Epithelial cell of esophagus (primary cell): ENCODE data around the gene PMCH.
"Not testable (repeated sequence)": the region's sequence is repeated elsewhere in the genome, so short reads cannot be mapped to it uniquely, and the experiment has no call there.

Experiments
- DNase-seq: peaks from one replicate; pipeline ENCODE4 v3.0.0; 2010; ENCODE audit warnings: low read depth
- H3K4me3 ChIP-seq: 2 replicates; pipeline ENCODE4 v1.5.1; 2011; ENCODE audit warnings: mild to moderate bottlenecking, low read length, control low read depth
- CTCF ChIP-seq: IDR thresholded peaks from 2 replicates; pipeline ENCODE4 v1.5.1; 2011; ENCODE audit warnings: low read depth, mild to moderate bottlenecking, low read length, control low read depth, inconsistent platforms; ENCODE audit not compliant: insufficient read depth; ENCODE audit errors: missing control alignments

The PMCH gene, protein sequence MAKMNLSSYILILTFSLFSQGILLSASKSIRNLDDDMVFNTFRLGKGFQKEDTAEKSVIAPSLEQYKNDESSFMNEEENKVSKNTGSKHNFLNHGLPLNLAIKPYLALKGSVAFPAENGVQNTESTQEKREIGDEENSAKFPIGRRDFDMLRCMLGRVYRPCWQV

GRCh38 chr12:102197789-102198188 lies at the start of gene PMCH:
TSS of gene PMCH (minus strand) at chr12:102197833. CDS start at chr12:102197770, 63 bp downstream.
- DNase-seq, result peak; percentile 64
- no peak for TF ChIP-seq CTCF
- H3K4me3 ChIP-seq, result no peak within 1 kb of the TSS

DNA sequence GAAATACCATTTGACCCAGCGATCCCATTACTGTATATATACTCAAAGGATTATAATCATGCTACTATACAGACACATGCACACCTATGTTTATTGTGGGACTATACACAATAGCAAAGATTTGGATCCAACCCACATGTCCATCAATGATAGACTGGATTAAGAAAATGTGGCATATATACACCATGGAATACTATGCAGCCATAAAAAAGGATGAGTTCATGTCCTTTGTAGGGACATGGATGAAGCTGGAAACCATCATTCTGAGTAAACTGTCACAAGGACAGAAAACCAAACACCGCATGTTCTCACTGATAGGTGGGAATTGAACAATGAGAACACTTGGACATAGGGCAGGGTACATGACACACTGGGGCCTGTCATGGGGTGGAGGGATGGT lies 43.2 kb upstream of the PMCH start:
- not testable (repeated sequence) for H3K4me3 ChIP-seq, DNase-seq

GRCh38 chr12:102234599-102234998 lies 37.0 kb upstream of the PMCH start:
- H3K4me3 ChIP-seq, result no peak overlapping the region
- no peak for DNase-seq
- TF ChIP-seq CTCF, result no peak

- no peak for DNase-seq
- no peak for TF ChIP-seq CTCF
- no peak overlapping the region for H3K4me3 ChIP-seq
Observed at GRCh38 chr12:102232446-102232845, 34.8 kb upstream of the PMCH start.

DNA sequence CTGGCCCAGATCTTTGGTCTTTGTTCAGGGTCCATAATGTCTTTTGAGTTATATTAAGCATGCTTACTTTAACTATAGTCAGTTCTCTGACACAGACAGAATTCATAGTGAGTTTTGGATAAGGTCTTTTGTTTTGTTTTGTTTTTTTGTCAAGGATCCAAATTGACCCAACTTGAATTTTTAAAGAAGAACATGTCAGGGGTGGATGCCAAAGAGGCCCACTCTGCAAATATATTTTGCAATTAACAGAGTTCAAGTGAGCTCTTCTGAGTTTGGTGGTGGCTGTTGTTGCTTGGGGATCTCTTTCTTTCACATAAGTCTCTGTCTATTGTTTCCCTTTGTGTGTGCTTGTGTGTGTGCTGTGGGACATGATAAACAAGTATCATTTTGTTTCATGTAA lies 34.4 kb upstream of the PMCH start:
- H3K4me3 ChIP-seq, result no peak overlapping the region
- TF ChIP-seq CTCF, result no peak
- no peak for DNase-seq

DNA sequence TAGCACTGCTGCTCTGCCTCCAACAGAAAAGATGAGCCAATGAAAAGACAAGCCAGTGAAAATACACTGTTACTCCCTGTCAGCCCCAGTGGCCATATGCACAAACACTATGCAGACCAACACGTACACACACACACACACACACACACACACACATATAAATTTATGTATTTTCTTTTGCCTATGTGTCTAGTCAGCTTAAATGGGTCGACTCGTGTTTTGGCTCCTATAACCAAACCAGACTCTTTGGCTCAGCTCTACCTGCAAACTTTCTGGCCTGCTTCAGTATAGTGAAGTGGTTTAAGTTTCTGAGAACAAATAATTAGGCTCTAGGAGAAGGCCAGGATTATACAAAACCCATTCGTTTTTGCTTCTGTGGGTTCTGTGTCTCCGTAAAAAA lies 30.3 kb upstream of the PMCH start:
- DNase-seq, result no peak
- no peak overlapping the region for H3K4me3 ChIP-seq
- TF ChIP-seq CTCF, result no peak

DNA sequence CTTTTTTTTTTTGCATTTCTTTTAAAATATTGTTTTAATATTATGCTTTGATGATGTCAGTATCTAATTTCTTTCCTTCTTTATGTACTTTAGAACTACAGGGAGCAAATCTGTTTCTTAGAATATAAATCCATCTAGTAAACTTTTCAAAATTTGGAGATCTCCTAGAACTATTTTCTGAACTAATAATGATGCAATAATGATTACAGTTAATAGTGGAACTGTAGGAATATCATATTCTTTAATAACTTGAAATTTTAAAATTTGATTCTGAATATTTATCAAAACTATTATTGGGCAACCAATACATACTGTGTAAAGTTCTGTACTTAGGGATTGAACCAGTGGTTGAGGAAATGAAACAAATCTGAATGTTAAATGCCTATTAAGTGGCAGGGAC lies 23.1 kb upstream of the PMCH start:
- DNase-seq, result no peak
- H3K4me3 ChIP-seq, result no peak overlapping the region
- no peak for TF ChIP-seq CTCF
